ENCODE measurements around the gene ACOT11.

Gene ACOT11

DNA sequence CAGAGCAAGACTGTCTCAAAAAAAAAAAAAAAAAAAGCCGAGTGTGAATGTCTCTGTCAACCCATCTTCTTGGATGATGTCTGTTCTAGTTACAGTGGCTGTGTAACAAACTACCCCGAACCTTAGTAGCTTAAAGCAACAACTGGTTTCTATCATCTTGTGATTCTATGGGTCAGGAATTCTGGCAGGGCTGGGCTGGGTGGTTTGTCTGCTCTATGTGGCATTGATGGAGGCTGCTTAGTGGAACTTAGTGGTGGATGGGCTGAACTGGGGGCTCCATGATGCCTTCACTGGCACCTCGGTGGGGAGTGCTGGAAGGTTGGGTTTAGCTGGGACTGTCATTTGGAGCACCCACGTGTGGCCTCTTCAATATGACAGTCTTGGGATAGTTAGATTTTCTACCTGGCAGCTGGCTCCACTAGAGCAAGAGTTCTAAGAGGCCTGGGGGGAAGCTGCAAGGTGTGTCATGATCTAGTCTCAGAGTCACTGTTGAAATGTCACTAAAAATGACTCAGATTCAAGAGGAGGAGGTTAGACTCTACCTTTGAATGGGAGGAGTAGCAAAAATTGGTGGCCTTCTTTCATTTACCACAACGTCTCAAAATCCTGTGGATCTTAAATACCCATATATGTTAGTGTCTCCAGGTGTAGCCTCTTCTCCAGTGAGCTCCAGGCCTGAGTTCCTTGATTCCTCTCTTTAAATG is 18.6 kb downstream of the ACOT11 start:
- no peak for DNase-seq

- no peak for DNase-seq
Observed at GRCh38 chr1:54567961-54568360, 19.9 kb downstream of the ACOT11 start.

GRCh38 chr1:54569339-54569738 is 21.3 kb downstream of the ACOT11 start:
- no peak for DNase-seq

DNA sequence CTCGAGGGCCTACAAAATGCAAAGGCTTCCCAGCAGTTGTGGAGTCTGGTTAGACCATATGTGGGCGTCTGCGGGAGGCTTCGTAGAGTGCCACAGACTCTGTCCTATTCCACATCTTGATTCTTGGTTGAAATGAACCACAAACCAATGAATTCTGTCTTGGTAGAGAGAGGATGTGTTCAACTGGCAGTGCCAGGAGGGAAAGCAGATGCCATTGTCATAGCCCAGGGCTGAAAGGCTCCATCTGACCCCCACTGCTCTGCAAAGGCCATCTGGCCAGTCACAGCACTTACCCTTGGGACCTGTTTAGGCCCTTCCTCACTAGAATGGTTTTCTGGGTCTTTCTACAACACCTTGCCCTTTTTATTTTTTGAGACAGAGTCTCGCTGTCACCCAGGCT is 22.1 kb downstream of the ACOT11 start:
- DNase-seq = no peak

- DNase-seq = no peak
Observed at GRCh38 chr1:54571326-54571725, 23.3 kb downstream of the ACOT11 start.

- DNase-seq = no peak
Observed at GRCh38 chr1:54571803-54572541, 23.9 kb downstream of the ACOT11 start.

GRCh38 chr1:54572542-54572850 is 24.5 kb downstream of the ACOT11 start:
- no peak for DNase-seq

DNA sequence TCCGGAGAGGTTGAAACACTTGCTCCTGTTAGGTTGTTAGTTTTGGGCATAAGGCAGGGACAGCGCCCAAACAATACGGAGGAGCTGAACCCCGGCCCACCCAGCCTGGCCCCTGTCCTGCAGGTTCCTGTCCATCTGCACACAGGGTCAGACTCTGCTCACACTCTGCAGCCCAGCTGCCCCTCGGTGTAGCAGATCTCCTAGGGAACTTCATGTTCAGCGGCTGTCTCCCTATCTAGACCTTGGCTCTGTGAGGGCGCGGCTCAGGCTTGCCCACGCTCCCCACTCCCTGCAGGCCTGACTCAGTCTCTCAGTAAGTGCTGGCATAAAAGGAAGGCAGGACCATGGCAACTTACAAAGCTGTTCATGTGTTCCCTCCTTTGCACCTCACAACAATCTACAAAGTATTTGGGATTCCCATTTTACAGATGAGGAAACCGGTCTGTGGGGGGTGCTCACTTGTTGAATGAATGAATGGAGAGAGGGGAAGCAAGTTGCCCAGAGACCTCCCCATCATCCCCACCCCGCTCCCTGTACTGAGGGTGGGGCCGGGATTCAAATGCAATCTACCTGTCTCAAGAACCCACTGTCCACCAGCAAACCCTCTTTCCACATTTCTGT is 26.2 kb downstream of the ACOT11 start:
- no peak for DNase-seq

DNA sequence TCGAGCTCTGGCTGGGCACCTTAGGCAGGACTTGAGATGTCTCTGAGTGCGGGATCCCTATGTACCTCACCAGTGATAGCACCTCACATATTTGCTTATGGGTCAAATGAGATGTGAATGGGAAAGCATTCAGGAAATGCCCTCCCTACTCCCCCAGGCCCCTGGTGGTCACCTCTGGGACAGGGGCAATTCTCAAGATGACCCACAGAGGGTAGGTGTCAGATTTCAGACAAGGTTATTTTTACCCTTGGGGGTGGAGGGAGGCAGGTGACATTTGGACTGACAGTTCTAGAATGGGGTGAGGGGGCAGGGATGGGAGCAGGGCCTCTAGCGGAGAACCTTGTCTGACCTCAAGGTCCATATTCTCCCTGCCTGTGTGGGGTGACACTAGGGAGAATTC is 27.1 kb downstream of the ACOT11 start:
- DNase-seq = no peak

DNA sequence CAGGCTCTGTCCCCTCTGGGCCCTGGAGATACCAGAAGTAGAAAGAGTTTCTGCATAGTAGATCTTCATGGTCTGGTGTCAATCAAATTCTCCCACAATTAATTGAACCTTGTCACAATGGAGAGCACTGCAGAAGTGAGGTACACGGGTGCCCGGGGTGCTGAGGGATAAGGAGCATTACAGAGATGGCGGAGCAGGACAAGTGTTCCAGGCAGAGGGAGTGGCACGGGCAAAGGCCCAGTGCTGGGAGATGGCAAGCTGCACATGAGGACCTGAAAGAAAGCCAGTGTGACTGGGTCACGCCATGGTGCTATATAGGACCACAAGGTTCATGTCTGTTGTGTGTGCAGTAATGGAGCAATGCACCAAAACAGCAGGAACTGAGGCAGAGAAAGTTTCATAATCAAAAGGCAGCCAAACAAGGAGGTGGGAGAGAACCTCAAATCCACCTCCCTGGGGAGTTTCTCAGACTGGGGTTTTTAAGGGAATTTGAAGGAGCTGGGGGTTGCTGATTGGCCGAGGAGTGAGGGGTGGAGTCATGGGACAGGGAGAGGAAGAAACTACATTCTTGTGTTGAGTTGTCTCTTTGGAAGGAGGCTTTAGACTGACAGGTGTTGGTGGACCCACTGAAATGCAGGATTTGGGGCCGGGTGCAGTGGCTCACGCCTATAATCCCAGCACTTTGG is 27.7 kb downstream of the ACOT11 start:
- no peak for DNase-seq

GRCh38 chr1:54577612-54578011 is 29.6 kb downstream of the ACOT11 start:
- DNase-seq = peak in 1 of 2 experiments; percentile 12

GRCh38 chr1:54579337-54579781 is 31.3 kb downstream of the ACOT11 start:
- no peak for DNase-seq

- no peak for DNase-seq
Observed at GRCh38 chr1:54580856-54581550, 33.0 kb downstream of the ACOT11 start.

- peak in 1 of 2 experiments; percentile 19 for DNase-seq
Observed at GRCh38 chr1:54581621-54582035, 33.6 kb downstream of the ACOT11 start.

- peak; percentile 67 to 70 for DNase-seq
Observed at GRCh38 chr1:54582566-54583306, 34.7 kb downstream of the ACOT11 start.

DNA sequence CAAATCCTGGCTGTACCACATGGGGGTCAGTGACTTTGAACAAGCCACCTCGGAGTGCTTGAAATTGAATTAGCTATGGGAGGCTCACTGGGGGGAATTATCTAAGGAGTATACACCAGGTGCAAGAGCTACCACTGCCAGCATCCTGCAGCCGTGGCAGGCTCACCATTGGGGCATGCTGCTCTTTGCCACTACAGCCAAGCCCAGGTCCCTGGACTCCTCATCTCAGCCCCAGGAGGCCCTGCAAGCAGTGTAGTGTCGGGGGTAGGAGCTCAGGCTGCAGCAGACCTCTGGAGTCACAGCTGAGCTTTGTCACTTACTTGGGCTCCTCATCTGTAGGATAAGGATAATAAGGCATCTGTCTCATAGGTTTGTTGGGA is 35.3 kb downstream of the ACOT11 start:
- DNase-seq = no peak

GRCh38 chr1:54583871-54584270 is 35.8 kb downstream of the ACOT11 start:
- DNase-seq = no peak

DNA sequence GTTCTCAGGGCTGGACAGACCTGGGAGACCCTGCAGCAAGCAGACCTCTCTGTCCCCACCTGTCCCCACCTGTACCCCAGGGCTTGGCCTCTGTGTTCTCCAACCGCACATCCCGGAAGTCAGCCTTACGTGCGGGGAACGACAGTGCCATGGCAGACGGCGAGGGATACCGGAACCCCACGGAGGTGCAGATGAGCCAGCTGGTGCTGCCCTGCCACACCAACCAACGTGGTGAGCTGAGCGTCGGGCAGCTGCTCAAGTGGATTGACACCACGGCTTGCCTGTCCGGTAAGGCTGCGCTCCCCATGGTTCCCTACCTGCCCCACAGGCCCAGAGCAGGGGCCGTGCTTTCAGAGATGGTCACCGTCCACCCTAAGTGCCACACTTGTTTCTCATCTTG is 36.5 kb downstream of the ACOT11 start:
- DNase-seq = no peak

- no peak for DNase-seq
Observed at GRCh38 chr1:54585181-54586066, 37.4 kb downstream of the ACOT11 start.

- no peak for DNase-seq
Observed at GRCh38 chr1:54588377-54588776, 40.3 kb downstream of the ACOT11 start.

GRCh38 chr1:54591127-54591756 is 43.2 kb downstream of the ACOT11 start:
- DNase-seq = no peak
